Measurements from ENCODE around the gene IL17RE. TPM values are rescaled to one million over a fixed set of nuclear protein-coding genes. Genes with fewer than 3 reads are reported as not detected.

The IL17RE gene
- total and polyA plus RNA-seq, 2 of the 13 experiments (the other 11 are each of a cell fraction or from before 2014, with no cell fraction given): 14.5 to 24.1 TPM

- TF ChIP-seq AFF4 (CRISPR knock-in tag; IDR thresholded peaks at IDR 0.05): no peak
- no peak for TF ChIP-seq TP53 (CRISPR knock-in tag; conservative IDR thresholded peaks at IDR 0.05)
- TF ChIP-seq ZNF703 (CRISPR knock-in tag; IDR thresholded peaks at IDR 0.05; ENCODE audit: borderline replicate concordance): no peak
- no peak for TF ChIP-seq ZNF503 (CRISPR knock-in tag; IDR thresholded peaks at IDR 0.05)
- no peak for TF ChIP-seq ZNF30 (CRISPR knock-in tag; IDR thresholded peaks at IDR 0.05)
- no peak for TF ChIP-seq ZSCAN31 (CRISPR knock-in tag; IDR thresholded peaks at IDR 0.05; ENCODE audit: low read depth)
- TF ChIP-seq ZNF547 (CRISPR knock-in tag; IDR thresholded peaks at IDR 0.05): no peak
- TF ChIP-seq POLR2A (IDR thresholded peaks at IDR 0.05; ENCODE audit: insufficient read depth in 1 of 2, low read depth in 2 of 2, low read length in 2 of 2): peak; percentile 62 to 75; a peak in 3 of 4 replicates
- no peak for TF ChIP-seq ZNF674 (CRISPR knock-in tag; IDR thresholded peaks at IDR 0.05; ENCODE audit: low read depth)
- TF ChIP-seq CEBPG (CRISPR knock-in tag; IDR thresholded peaks at IDR 0.05): peak; percentile 64
- TF ChIP-seq HINFP (CRISPR knock-in tag; IDR thresholded peaks at IDR 0.05; ENCODE audit: low read depth): no peak
- TF ChIP-seq CEBPB (IDR thresholded peaks at IDR 0.05; ENCODE audit: borderline replicate concordance, low read depth, low read length): peak; percentile 78; the same call in 1 of the 2 replicates
- TF ChIP-seq ZNF773 (CRISPR knock-in tag; IDR thresholded peaks at IDR 0.05; ENCODE audit: borderline replicate concordance): no peak
- no peak for TF ChIP-seq HHEX (CRISPR knock-in tag; IDR thresholded peaks at IDR 0.05)
- no peak for TF ChIP-seq ZNF678 (CRISPR knock-in tag; IDR thresholded peaks at IDR 0.05)
- TF ChIP-seq MED13 (CRISPR knock-in tag; IDR thresholded peaks at IDR 0.05): no peak
- 0 out of 2 replicates have a peak, but pooled peaks have one; percentile 22 for TF ChIP-seq SMARCC2 (IDR thresholded peaks at IDR 0.05)
- TF ChIP-seq ZKSCAN8 (CRISPR knock-in tag; IDR thresholded peaks at IDR 0.05; ENCODE audit: borderline replicate concordance): peak; percentile 43; the same call in 1 of the 2 replicates
- TF ChIP-seq SMAD1 (CRISPR knock-in tag; IDR thresholded peaks at IDR 0.05; ENCODE audit: borderline replicate concordance, low read depth): no peak
- TF ChIP-seq ATM (IDR thresholded peaks at IDR 0.05; ENCODE audit: borderline replicate concordance): no peak
- no peak for TF ChIP-seq MEF2D (CRISPR knock-in tag; IDR thresholded peaks at IDR 0.05)
- no peak for TF ChIP-seq PHB2 (IDR thresholded peaks at IDR 0.05; ENCODE audit: partially characterized antibody)
Measured at GRCh38 chr3:9878700-9879099, 23.9 kb upstream of the IL17RE start (continued).

Data from HepG2 (cell line).